Measurements from ENCODE around the gene SLC25A43. TPM values are rescaled to one million over a fixed set of nuclear protein-coding genes. Genes with fewer than 3 reads are reported as not detected.

Gene SLC25A43
- total and polyA plus RNA-seq, 9 of the 15 experiments (the other 6 are each of a cell fraction or from before 2014, with no cell fraction given) = 1.3 to 8.4 (median 4.0) TPM

GRCh38 chrX:119389214-119389613 lies 9.9 kb upstream of the SLC25A43 start (continued):
- no peak for TF ChIP-seq HNRNPH1 (optimal IDR thresholded peaks at IDR 0.05; ENCODE audit: low read depth, low read length)

GRCh38 chrX:119389871-119390501 lies 9.2 kb upstream of the SLC25A43 start:
- Histone ChIP-seq H2AFZ (ENCODE audit: low read depth, low read length) (no peak overlapping the region), H3K36me3 (ENCODE audit: control insufficient read depth, insufficient read depth, low read length) (no peaks in the 10 kb centered on the region), H3K9me3 (replicated peaks; ENCODE audit: control insufficient read depth, insufficient read depth, low read depth, low read length) (no peaks in the 10 kb centered on the region), H3K4me2 (ENCODE audit: insufficient read depth, low read length) (no peak overlapping the region), H3K4me1 (replicated peaks in 1 of 2; ENCODE audit: control insufficient read depth in 2 of 2, insufficient read depth in 2 of 2, low read length in 2 of 2) (peaks cover 0 to 3% of the 10 kb centered on the region in 2 experiments; a peak in 2 of 5 replicates), H3K27me3 (ENCODE audit: control insufficient read depth in 2 of 2, insufficient read depth in 2 of 2, low read length in 2 of 2) (no peaks in the 10 kb centered on the region), H3K27ac (ENCODE audit: extremely low read depth, low read depth, low read length) (no peak overlapping the region), H3K79me2 (ENCODE audit: control insufficient read depth, insufficient read depth, low read length) (no peaks in the 10 kb centered on the region), H3K9ac (ENCODE audit: insufficient read depth in 1 of 2, low read depth in 2 of 2, low read length in 2 of 2) (no peak overlapping the region), H3K9me1 (ENCODE audit: control insufficient read depth, insufficient read depth, low read length) (no peaks in the 10 kb centered on the region), H4K20me1 (replicated peaks; ENCODE audit: control insufficient read depth, insufficient read depth, low read length) (no peaks in the 10 kb centered on the region), H3K4me3 (no peak overlapping the region)
- TF ChIP-seq ZNF445 (CRISPR knock-in tag; IDR thresholded peaks at IDR 0.05; ENCODE audit: low read depth) = no peak
- no peak for TF ChIP-seq SMAD4 (CRISPR knock-in tag; conservative IDR thresholded peaks at IDR 0.05)
- no peak for TF ChIP-seq ZNF449 (CRISPR knock-in tag; IDR thresholded peaks at IDR 0.05)
- peak in 1 of 2 experiments; percentile 29; a peak in 2 of 4 replicates for TF ChIP-seq RAD21 (CRISPR knock-in tag; conservative IDR thresholded peaks at IDR 0.05 in 1 of 2, IDR thresholded peaks at IDR 0.05 in 1 of 2)
- TF ChIP-seq ZNF740 (CRISPR knock-in tag; IDR thresholded peaks at IDR 0.05) = peak; percentile 62; the same call in 1 of the 2 replicates
- TF ChIP-seq ZNF740 (tag; IDR thresholded peaks at IDR 0.05) = peak in 1 of 2 experiments; percentile 51; a peak in 2 of 4 replicates
- TF ChIP-seq, protein P1, sequence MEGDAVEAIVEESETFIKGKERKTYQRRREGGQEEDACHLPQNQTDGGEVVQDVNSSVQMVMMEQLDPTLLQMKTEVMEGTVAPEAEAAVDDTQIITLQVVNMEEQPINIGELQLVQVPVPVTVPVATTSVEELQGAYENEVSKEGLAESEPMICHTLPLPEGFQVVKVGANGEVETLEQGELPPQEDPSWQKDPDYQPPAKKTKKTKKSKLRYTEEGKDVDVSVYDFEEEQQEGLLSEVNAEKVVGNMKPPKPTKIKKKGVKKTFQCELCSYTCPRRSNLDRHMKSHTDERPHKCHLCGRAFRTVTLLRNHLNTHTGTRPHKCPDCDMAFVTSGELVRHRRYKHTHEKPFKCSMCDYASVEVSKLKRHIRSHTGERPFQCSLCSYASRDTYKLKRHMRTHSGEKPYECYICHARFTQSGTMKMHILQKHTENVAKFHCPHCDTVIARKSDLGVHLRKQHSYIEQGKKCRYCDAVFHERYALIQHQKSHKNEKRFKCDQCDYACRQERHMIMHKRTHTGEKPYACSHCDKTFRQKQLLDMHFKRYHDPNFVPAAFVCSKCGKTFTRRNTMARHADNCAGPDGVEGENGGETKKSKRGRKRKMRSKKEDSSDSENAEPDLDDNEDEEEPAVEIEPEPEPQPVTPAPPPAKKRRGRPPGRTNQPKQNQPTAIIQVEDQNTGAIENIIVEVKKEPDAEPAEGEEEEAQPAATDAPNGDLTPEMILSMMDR (IDR thresholded peaks at IDR 0.05 in 2 of 3, conservative IDR thresholded peaks at IDR 0.05 in 1 of 3; ENCODE audit: insufficient read depth in 2 of 3, low read depth in 1 of 3, low read length in 3 of 3) = peak; percentile 34 to 41 (median 39); a peak in 4 of 6 replicates
- FAIRE-seq (no peak), ATAC-seq (peak; percentile 75), DNase-seq (ENCODE audit: extremely low read depth in 1 of 4, low spot score in 3 of 4) (peak; percentile 12 to 27 (median 22))
- ChIA-PET CTCF (ENCODE audit: low intra/inter-chr PET ratio) (interaction anchor here (0.6 kb wide), 1 partner anchor 35 kb away, joined by 3 read pairs; no protein-coding TSS in a partner anchor), POLR2A (interaction anchor here (0.6 kb wide), 1 partner anchor 194 kb away, joined by 5 read pairs; no protein-coding TSS in a partner anchor)
- WGBS (ENCODE audit: insufficient coverage, low coverage, missing lambda C conversion rate) = 28% methylated on average over 6 of the region's 7 CpGs
- in situ Hi-C loops (cut with MboI) = no loop called here
- no TSS peak for BruUV-seq (replicated peaks)
- intact Hi-C loops (cut with micrococcal nuclease) = no loop called here
